HL-60 (cell line): ENCODE measurements around the gene ADAMTS16.

ENCODE experiments used
- DNase-seq, 2 experiments: peaks; one replicate each; pipeline ENCODE4 v3.0.0-alpha.2; 2010 to 2020; ENCODE audit warnings: low read depth in 1 of 2, low spot score in 1 of 2
- H3K27ac ChIP-seq: fragments of 250-450 bp; sonication (Bioruptor Pico); replicated peaks from 2 replicates; pipeline ENCODE4 v1.5.1; 2020; ENCODE audit warnings: mild to moderate bottlenecking, moderate library complexity
- H3K27me3 ChIP-seq: fragments of 250-450 bp; sonication (Bioruptor Pico); 2 replicates; pipeline ENCODE4 v1.5.1; 2021; ENCODE audit warnings: mild to moderate bottlenecking, moderate library complexity; ENCODE audit not compliant: insufficient read depth, poor library complexity, severe bottlenecking
- H3K4me3 ChIP-seq: replicated peaks from 2 replicates; pipeline ENCODE4 v1.5.1; 2011; ENCODE audit warnings: mild to moderate bottlenecking, control low read depth, low read length; ENCODE audit not compliant: insufficient read depth
- CTCF ChIP-seq: IDR thresholded peaks from one replicate; pipeline ENCODE4 v1.5.1; 2011; ENCODE audit warnings: low read length, control low read depth, inconsistent platforms; ENCODE audit not compliant: insufficient read depth
- GABPA ChIP-seq: IDR thresholded peaks from 2 replicates; pipeline ENCODE4 v1.6.1; 2012; ENCODE audit warnings: low read depth
- POLR2AphosphoS5 ChIP-seq: IDR thresholded peaks from 2 replicates; pipeline ENCODE4 v1.6.1; 2012; ENCODE audit warnings: low read depth
- REST ChIP-seq: IDR thresholded peaks from 2 replicates; pipeline ENCODE4 v1.6.1; 2012; ENCODE audit warnings: low read depth; ENCODE audit not compliant: insufficient replicate concordance
- SPI1 ChIP-seq: IDR thresholded peaks from 2 replicates; pipeline ENCODE4 v1.6.1; 2012; ENCODE audit warnings: low read depth, mild to moderate bottlenecking, borderline replicate concordance

ADAMTS16 gene

DNA sequence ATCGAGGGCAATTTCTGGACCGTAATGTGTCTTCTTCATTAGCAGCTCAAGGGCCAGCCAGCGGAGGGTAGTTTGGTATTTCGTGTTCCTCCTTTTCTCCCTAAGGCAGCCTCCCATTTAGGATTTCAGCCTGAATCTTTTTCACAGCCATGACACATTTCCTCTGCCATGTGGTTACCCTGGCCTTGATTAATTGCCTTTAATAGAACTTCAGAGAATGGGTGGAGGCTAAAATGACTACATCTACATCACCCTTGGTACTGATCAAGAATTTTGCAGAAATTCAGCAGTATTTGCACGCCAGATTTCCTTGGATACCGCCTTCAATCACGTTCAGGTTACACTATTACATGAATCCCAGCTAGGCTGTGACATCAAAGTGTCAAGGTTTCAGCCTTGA is 58.0 kb downstream of the ADAMTS16 start:
- no peak for DNase-seq
- no peak overlapping the region for H3K4me3 ChIP-seq
- no peaks in the 10 kb centered on the region for H3K27me3 ChIP-seq
- TF ChIP-seq CTCF: no peak
- no peak for TF ChIP-seq GABPA
- TF ChIP-seq REST: no peak
- no peak for TF ChIP-seq POLR2AphosphoS5
- TF ChIP-seq SPI1: no peak
- H3K27ac ChIP-seq: no peak overlapping the region

- Histone ChIP-seq H3K27me3 (no peaks in the 10 kb centered on the region), H3K27ac (no peak overlapping the region), H3K4me3 (no peak overlapping the region)
- no peak for TF ChIP-seq CTCF
- no peak for TF ChIP-seq POLR2AphosphoS5
- no peak for DNase-seq
Measured at GRCh38 chr5:5198815-5199214, 58.7 kb downstream of the ADAMTS16 start.

- no peak for TF ChIP-seq POLR2AphosphoS5
- no peak for TF ChIP-seq SPI1
- no peak for TF ChIP-seq GABPA
- no peak for TF ChIP-seq REST
- TF ChIP-seq CTCF: no peak
- H3K27me3 ChIP-seq: no peaks in the 10 kb centered on the region
- no peak overlapping the region for H3K4me3 ChIP-seq
- no peak overlapping the region for H3K27ac ChIP-seq
- no peak for DNase-seq
Measured at GRCh38 chr5:5199495-5199894, 59.4 kb downstream of the ADAMTS16 start.

DNA sequence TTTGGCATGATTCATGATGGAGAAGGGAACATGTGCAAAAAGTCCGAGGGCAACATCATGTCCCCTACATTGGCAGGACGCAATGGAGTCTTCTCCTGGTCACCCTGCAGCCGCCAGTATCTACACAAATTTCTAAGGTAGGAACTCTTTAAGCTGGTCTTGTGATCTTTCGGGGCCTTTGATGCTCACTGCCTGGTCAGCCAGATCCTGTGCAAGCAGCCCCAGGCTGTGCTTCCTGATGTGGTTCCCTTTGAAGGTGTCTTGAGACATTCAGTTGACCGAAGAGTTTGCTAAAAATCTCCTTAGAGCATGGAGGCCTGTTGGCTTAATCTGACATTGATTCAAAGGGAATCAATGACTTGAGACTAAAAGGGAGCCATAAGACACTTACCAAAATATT is 60.0 kb downstream of the ADAMTS16 start:
- DNase-seq: no peak
- Histone ChIP-seq H3K27ac (no peak overlapping the region), H3K27me3 (no peaks in the 10 kb centered on the region), H3K4me3 (no peak overlapping the region)
- TF ChIP-seq POLR2AphosphoS5 (no peak), CTCF (no peak), SPI1 (no peak), GABPA (no peak), REST (no peak)
